Upper lobe of left lung (tissue), 4 donors: ENCODE data around the gene SUSD3.

ENCODE experiments used
- CTCF ChIP-seq, 6 experiments: fragments of 450-650 bp in 4 of 6; fragments of 200-600 bp in 2 of 6; sonication (generic) in 2 of 6; IDR thresholded peaks; one replicate each; pipeline ENCODE4 v1.5.1; 2016 to 2019; ENCODE audit warnings: antibody characterized with exemption in 6 of 6
- EP300 ChIP-seq, 4 donors: sonication (generic); formaldehyde crosslinking; IDR thresholded peaks; one replicate each; pipeline ENCODE4 v1.5.1; 2017; ENCODE audit warnings: antibody characterized with exemption in 4 of 4, control low read depth in 2 of 4
- POLR2A ChIP-seq, 4 donors: fragments of 450-650 bp; IDR thresholded peaks; one replicate each; pipeline ENCODE4 v1.5.1; 2016 to 2017; ENCODE audit warnings: antibody characterized with exemption in 4 of 4, mild to moderate bottlenecking in 2 of 4
- POLR2AphosphoS5 ChIP-seq, 2 donors: sonication (generic); formaldehyde crosslinking; IDR thresholded peaks; one replicate each; pipeline ENCODE4 v1.5.1; 2017; ENCODE audit warnings: antibody characterized with exemption in 2 of 2

GRCh38 chr9:93024646-93024910 lies 33.9 kb upstream of the SUSD3 start:
- TF ChIP-seq CTCF (IDR thresholded peaks at IDR 0.05) (no peak), POLR2A (IDR thresholded peaks at IDR 0.05) (no peak), EP300 (IDR thresholded peaks at IDR 0.05) (no peak), POLR2AphosphoS5 (IDR thresholded peaks at IDR 0.05) (no peak)
